HEK293T (cell line): Measurements from ENCODE around the gene ATP1B1.

ENCODE experiments used
- ARNT ChIP-seq: fragments of 450-650 bp; IDR thresholded peaks from 2 replicates; pipeline ENCODE4 v1.6.1; 2017; ENCODE audit warnings: mild to moderate bottlenecking
- FOXA1 ChIP-seq: fragments of 450-650 bp; IDR thresholded peaks from 2 replicates; pipeline ENCODE4 v1.6.1; 2016; ENCODE audit warnings: mild to moderate bottlenecking
- FOXM1 ChIP-seq: fragments of 450-650 bp; IDR thresholded peaks from 2 replicates; pipeline ENCODE4 v1.6.1; 2017; ENCODE audit warnings: mild to moderate bottlenecking, borderline replicate concordance
- LEF1 ChIP-seq: fragments of 450-650 bp; IDR thresholded peaks from 2 replicates; pipeline ENCODE4 v1.6.1; 2017; ENCODE audit warnings: mild to moderate bottlenecking, borderline replicate concordance
- PKNOX1 ChIP-seq: fragments of 450-650 bp; IDR thresholded peaks from 2 replicates; pipeline ENCODE4 v1.6.1; 2016
- SP1 ChIP-seq: fragments of 450-650 bp; IDR thresholded peaks from 2 replicates; pipeline ENCODE4 v1.6.1; 2017
- SUZ12 ChIP-seq: fragments of 450-650 bp; IDR thresholded peaks from 2 replicates; pipeline ENCODE4 v1.6.1; 2016; ENCODE audit warnings: mild to moderate bottlenecking
- TARDBP ChIP-seq: fragments of 450-650 bp; IDR thresholded peaks from 2 replicates; pipeline ENCODE4 v1.6.1; 2016

- TF ChIP-seq FOXA1 (no peak), FOXM1 (no peak), ARNT (no peak), SUZ12 (no peak), TARDBP (no peak), PKNOX1 (no peak), SP1 (no peak), LEF1 (no peak)
These were observed 26.7 kb downstream of the ATP1B1 start for GRCh38 chr1:169133228-169133576.
